ENCODE measurements around the gene NFU1. TPM values are rescaled to one million over a fixed set of nuclear protein-coding genes. Genes with fewer than 3 reads are reported as not detected.

NFU1 gene
- total and polyA plus RNA-seq, 2 of the 13 experiments (the other 11 are each of a cell fraction or from before 2014, with no cell fraction given), result 39.1 to 84.0 TPM

DNA sequence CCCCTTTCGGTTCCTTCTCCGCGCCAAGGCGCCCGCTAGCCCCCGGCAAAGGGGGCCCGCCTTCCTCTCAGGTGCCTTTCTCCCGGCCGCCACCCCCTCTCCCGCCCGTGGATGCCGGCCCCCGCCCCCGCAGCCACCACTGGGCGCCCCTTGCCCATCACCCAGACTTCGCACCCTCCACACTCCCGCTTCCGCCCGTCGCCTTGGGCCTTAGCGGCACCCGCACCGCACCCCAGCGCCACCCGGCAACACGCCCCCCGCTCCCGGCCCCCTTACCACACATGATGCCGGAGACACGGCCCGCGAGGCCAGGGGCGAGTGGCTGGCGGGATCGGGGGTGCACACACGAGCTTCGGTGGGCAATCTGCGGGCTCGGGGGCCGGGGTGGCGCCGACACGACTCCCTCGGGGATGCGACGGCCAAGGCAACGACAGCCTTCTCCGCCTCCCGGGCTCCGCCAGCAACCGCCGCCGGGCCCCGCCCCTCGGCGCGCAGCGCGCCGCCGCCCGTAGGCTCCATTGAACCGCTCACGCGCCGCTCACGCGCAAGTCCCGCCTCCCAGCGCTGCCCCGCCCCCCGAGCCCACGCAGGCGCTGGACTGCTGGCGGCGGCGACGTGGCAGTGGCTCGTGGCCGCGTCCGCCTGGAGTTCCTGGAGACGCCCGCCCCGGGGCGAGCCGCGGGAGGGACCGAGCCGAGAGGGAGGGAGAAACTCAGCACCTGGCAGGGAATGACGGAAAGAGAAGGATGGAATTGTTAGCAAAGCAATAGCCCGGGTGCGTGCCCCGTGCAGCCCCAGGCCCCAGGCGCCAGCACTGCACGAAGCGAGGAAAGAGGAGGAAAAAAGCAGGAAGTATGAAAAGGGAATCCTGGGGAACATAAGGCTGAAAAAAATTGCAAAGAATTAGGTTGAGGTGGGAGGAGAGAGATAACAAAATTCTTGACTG is 50.2 kb downstream of the NFU1 start, which contains the start of gene GFPT1 (continued):
- TF ChIP-seq, protein P1, sequence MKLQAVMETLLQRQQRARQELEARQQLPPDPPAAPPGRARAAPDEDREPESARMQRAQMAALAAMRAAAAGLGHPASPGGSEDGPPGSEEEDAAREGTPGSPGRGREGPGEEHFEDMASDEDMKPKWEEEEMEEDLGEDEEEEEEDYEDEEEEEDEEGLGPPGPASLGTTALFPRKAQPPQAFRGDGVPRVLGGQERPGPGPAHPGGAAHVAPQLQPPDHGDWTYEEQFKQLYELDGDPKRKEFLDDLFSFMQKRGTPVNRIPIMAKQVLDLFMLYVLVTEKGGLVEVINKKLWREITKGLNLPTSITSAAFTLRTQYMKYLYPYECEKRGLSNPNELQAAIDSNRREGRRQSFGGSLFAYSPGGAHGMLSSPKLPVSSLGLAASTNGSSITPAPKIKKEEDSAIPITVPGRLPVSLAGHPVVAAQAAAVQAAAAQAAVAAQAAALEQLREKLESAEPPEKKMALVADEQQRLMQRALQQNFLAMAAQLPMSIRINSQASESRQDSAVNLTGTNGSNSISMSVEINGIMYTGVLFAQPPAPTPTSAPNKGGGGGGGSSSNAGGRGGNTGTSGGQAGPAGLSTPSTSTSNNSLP (IDR thresholded peaks at IDR 0.05; ENCODE audit: low read depth, low read length), result no peak; the same call in 1 of the 2 replicates
- TF ChIP-seq MED8 (CRISPR knock-in tag; IDR thresholded peaks at IDR 0.05; ENCODE audit: insufficient replicate concordance) (no peak), NBN (conservative IDR thresholded peaks at IDR 0.05) (no peak), NFE2L2 (IDR thresholded peaks at IDR 0.05; ENCODE audit: low read length) (no peak), NCOA5 (CRISPR knock-in tag; IDR thresholded peaks at IDR 0.05) (no peak), ZNF232 (CRISPR knock-in tag; IDR thresholded peaks at IDR 0.05; ENCODE audit: borderline replicate concordance) (peak; percentile 66; the same call in 1 of the 2 replicates), HOXA9 (CRISPR knock-in tag; IDR thresholded peaks at IDR 0.05; ENCODE audit: borderline replicate concordance) (peak; percentile 97), RAD21 (CRISPR knock-in tag; IDR thresholded peaks at IDR 0.05) (peak; percentile 68), NCOA2 (CRISPR knock-in tag; IDR thresholded peaks at IDR 0.05) (peak; percentile 53; the same call in 1 of the 2 replicates), ZNF672 (CRISPR knock-in tag; IDR thresholded peaks at IDR 0.05) (peak; percentile 68; the same call in 1 of the 2 replicates), U2AF2 (IDR thresholded peaks at IDR 0.05; ENCODE audit: low read depth, low read length) (peak; percentile 79; the same call in 1 of the 2 replicates), CBX2 (IDR thresholded peaks at IDR 0.05; ENCODE audit: low read depth, low read length) (no peak), CBX2 (CRISPR knock-in tag; IDR thresholded peaks at IDR 0.05; ENCODE audit: low read depth) (peak; percentile 63; the same call in 1 of the 2 replicates), FOXK1 (CRISPR knock-in tag; IDR thresholded peaks at IDR 0.05; ENCODE audit: borderline replicate concordance, low read depth) (peak; percentile 17; the same call in 1 of the 2 replicates), NR2C2 (CRISPR knock-in tag; IDR thresholded peaks at IDR 0.05; ENCODE audit: borderline replicate concordance) (peak; percentile 63), SP140L (CRISPR knock-in tag; IDR thresholded peaks at IDR 0.05; ENCODE audit: borderline replicate concordance) (no peak), ZNF558 (CRISPR knock-in tag; IDR thresholded peaks at IDR 0.05; ENCODE audit: borderline replicate concordance) (peak; percentile 79; the same call in 1 of the 2 replicates), SNAI1 (CRISPR knock-in tag; IDR thresholded peaks at IDR 0.05; ENCODE audit: borderline replicate concordance) (peak; percentile 94), ZSCAN21 (CRISPR knock-in tag; IDR thresholded peaks at IDR 0.05; ENCODE audit: borderline replicate concordance) (peak; percentile 65; the same call in 1 of the 2 replicates), SP2 (CRISPR knock-in tag; IDR thresholded peaks at IDR 0.05) (peak; percentile 93), NFYC (CRISPR knock-in tag; IDR thresholded peaks at IDR 0.05) (peak; percentile 79), PRPF4 (IDR thresholded peaks at IDR 0.05; ENCODE audit: low read depth, low read length, poor library complexity, severe bottlenecking) (no peak)
- TF ChIP-seq, protein P2, sequence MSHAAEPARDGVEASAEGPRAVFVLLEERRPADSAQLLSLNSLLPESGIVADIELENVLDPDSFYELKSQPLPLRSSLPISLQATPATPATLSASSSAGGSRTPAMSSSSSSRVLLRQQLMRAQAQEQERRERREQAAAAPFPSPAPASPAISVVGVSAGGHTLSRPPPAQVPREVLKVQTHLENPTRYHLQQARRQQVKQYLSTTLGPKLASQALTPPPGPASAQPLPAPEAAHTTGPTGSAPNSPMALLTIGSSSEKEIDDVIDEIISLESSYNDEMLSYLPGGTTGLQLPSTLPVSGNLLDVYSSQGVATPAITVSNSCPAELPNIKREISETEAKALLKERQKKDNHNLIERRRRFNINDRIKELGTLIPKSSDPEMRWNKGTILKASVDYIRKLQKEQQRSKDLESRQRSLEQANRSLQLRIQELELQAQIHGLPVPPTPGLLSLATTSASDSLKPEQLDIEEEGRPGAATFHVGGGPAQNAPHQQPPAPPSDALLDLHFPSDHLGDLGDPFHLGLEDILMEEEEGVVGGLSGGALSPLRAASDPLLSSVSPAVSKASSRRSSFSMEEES (CRISPR knock-in tag; IDR thresholded peaks at IDR 0.05), result peak; percentile 59; the same call in 1 of the 2 replicates
- TF ChIP-seq, protein P3, sequence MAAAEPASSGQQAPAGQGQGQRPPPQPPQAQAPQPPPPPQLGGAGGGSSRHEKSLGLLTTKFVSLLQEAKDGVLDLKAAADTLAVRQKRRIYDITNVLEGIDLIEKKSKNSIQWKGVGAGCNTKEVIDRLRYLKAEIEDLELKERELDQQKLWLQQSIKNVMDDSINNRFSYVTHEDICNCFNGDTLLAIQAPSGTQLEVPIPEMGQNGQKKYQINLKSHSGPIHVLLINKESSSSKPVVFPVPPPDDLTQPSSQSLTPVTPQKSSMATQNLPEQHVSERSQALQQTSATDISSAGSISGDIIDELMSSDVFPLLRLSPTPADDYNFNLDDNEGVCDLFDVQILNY (CRISPR knock-in tag; conservative IDR thresholded peaks at IDR 0.05), result peak; percentile 63; the same call in 1 of the 2 replicates
- TF ChIP-seq, protein P4, sequence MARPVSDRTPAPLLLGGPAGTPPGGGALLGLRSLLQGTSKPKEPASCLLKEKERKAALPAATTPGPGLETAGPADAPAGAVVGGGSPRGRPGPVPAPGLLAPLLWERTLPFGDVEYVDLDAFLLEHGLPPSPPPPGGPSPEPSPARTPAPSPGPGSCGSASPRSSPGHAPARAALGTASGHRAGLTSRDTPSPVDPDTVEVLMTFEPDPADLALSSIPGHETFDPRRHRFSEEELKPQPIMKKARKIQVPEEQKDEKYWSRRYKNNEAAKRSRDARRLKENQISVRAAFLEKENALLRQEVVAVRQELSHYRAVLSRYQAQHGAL (CRISPR knock-in tag; IDR thresholded peaks at IDR 0.05; ENCODE audit: not compliant biosample characterization), result peak; percentile 59

Data from HepG2 (cell line).